Measurements from ENCODE around the gene ITGB4. TPM values are rescaled to one million over a fixed set of nuclear protein-coding genes. Genes with fewer than 3 reads are reported as not detected.

The ITGB4 gene
- total and polyA plus RNA-seq, 2 of the 13 experiments (the other 11 are each of a cell fraction or from before 2014, with no cell fraction given) = 6.9 to 14.5 TPM

DNA sequence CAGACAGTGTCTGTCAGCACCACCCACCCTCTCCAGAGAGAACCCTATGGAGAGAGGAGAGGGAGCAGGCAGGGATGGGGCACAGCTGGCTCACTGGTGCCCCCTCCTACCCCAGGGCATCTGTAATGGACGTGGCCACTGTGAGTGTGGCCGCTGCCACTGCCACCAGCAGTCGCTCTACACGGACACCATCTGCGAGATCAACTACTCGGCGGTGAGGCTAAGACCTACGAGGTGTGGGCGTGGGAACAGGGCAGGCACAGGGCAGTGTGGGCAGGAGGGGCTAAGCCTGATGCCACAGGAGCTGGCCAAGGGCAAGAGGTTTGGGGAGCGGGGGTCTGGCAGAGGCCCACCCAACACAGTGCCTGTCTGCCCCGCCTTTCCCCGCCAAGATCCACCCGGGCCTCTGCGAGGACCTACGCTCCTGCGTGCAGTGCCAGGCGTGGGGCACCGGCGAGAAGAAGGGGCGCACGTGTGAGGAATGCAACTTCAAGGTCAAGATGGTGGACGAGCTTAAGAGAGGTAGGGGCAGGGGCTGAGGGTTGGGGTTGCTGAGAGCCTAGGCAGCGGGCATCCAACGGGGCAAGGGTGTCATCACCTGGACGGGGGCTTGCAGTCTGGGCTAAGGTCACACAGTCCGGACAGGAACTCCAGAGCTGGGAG, 15.0 kb downstream of the ITGB4 start (continued):
- TF ChIP-seq, protein P1, sequence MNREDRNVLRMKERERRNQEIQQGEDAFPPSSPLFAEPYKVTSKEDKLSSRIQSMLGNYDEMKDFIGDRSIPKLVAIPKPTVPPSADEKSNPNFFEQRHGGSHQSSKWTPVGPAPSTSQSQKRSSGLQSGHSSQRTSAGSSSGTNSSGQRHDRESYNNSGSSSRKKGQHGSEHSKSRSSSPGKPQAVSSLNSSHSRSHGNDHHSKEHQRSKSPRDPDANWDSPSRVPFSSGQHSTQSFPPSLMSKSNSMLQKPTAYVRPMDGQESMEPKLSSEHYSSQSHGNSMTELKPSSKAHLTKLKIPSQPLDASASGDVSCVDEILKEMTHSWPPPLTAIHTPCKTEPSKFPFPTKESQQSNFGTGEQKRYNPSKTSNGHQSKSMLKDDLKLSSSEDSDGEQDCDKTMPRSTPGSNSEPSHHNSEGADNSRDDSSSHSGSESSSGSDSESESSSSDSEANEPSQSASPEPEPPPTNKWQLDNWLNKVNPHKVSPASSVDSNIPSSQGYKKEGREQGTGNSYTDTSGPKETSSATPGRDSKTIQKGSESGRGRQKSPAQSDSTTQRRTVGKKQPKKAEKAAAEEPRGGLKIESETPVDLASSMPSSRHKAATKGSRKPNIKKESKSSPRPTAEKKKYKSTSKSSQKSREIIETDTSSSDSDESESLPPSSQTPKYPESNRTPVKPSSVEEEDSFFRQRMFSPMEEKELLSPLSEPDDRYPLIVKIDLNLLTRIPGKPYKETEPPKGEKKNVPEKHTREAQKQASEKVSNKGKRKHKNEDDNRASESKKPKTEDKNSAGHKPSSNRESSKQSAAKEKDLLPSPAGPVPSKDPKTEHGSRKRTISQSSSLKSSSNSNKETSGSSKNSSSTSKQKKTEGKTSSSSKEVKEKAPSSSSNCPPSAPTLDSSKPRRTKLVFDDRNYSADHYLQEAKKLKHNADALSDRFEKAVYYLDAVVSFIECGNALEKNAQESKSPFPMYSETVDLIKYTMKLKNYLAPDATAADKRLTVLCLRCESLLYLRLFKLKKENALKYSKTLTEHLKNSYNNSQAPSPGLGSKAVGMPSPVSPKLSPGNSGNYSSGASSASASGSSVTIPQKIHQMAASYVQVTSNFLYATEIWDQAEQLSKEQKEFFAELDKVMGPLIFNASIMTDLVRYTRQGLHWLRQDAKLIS (CRISPR knock-in tag; IDR thresholded peaks at IDR 0.05) = no peak

DNA sequence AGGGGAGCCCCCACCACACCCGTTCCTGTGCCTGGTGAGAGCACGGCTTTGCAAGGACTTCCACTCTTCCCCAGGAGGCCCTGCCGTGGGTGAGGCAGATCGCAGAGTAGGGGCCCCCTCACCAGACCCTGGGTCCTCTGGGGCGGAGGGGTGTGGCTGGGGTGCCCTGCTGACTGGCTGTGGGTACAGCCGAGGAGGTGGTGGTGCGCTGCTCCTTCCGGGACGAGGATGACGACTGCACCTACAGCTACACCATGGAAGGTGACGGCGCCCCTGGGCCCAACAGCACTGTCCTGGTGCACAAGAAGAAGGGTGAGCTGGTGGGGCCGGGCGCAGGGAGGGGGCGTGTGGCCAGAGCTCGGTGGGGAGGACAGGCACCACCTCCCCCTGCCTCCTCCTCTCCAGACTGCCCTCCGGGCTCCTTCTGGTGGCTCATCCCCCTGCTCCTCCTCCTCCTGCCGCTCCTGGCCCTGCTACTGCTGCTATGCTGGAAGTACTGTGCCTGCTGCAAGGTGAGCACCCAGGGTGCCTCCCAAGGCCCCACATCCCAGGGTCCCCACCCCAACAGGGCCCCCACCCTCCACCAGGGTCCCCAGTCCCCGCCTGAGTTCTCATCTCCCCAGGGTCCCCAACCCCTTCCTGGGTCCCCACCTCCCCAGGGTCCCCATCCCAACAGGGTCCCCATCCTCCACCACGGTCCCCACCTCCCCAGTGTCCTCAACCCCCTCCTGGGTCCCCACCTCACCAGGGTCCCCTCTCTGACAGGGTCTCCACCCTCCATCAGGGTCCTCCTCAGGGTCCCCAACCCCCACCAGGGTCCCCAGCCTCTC, 16.1 kb downstream of the ITGB4 start:
- Histone ChIP-seq H3K27me3 (ENCODE audit: control insufficient read depth in 1 of 2, insufficient read depth in 2 of 2, low read length in 2 of 2) (peaks cover 0 to 4% of the 10 kb centered on the region in 2 experiments; a peak in 2 of 5 replicates), H3K4me1 (ENCODE audit: insufficient read depth, low read length) (peaks cover 56% of the 10 kb centered on the region), H4K20me1 (ENCODE audit: insufficient read depth, low read length) (no peaks in the 10 kb centered on the region), H3K9ac (ENCODE audit: insufficient read depth, low read depth, low read length) (no peak overlapping the region), H3K4me2 (ENCODE audit: low read depth, low read length) (peak overlapping the region; percentile 58; the same call in 1 of the 2 replicates), H3K27ac (ENCODE audit: extremely low read length, insufficient read depth, low read length) (no peak overlapping the region), H2AFZ (ENCODE audit: low read length) (no peak overlapping the region), H3K79me2 (ENCODE audit: insufficient read depth, low read length) (no peaks in the 10 kb centered on the region), H3K4me3 (replicated peaks in 1 of 3; ENCODE audit: insufficient read depth in 1 of 3, low read depth in 2 of 3, low read length in 3 of 3) (no peak overlapping the region; a peak in 1 of 6 replicates), H3K36me3 (replicated peaks in 1 of 2; ENCODE audit: control insufficient read depth in 1 of 2, insufficient read depth in 2 of 2, low read length in 2 of 2) (no peaks in the 10 kb centered on the region), H3K9me3 (ENCODE audit: low read length) (no peaks in the 10 kb centered on the region)
- intact Hi-C loops (cut with micrococcal nuclease; ENCODE audit: unreplicated experiment) (no loop called here), in situ Hi-C loops (cut with HindIII; ENCODE audit: extremely low pct_ligation_motif_present, low pct_unique_long_range_greater_than_20kb) (no loop called here)
- ChIA-PET CTCF (ENCODE audit: low intra/inter-chr PET ratio, low total read pairs) (no interaction called here), POLR2A (interaction anchor here (0.5 to 2.0 kb wide), 12 partner anchors 10 to 260 kb away, joined by 3 to 21 read pairs (median 4); partner anchors contain the start of genes ITGB4 and SMIM5)
- DNase-seq (ENCODE audit: low spot score) (no peak), ATAC-seq (no peak; the same call in 2 of the 3 replicates), FAIRE-seq (no peak)
- no TSS peak for BruUV-seq (replicated peaks)
- 73% methylated on average over 15 of the region's 20 CpGs for WGBS (ENCODE audit: low lambda C conversion rate)
- peak; percentile 92 for TF ChIP-seq ZNF263 (CRISPR knock-in tag; IDR thresholded peaks at IDR 0.05)
- TF ChIP-seq, protein P2, sequence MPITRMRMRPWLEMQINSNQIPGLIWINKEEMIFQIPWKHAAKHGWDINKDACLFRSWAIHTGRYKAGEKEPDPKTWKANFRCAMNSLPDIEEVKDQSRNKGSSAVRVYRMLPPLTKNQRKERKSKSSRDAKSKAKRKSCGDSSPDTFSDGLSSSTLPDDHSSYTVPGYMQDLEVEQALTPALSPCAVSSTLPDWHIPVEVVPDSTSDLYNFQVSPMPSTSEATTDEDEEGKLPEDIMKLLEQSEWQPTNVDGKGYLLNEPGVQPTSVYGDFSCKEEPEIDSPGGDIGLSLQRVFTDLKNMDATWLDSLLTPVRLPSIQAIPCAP (CRISPR knock-in tag; IDR thresholded peaks at IDR 0.05; ENCODE audit: low read depth) = peak; percentile 11; the same call in 1 of the 2 replicates
- TF ChIP-seq MAFF (IDR thresholded peaks at IDR 0.05; ENCODE audit: low read depth, low read length) = no peak
- TF ChIP-seq NCOA5 (CRISPR knock-in tag; IDR thresholded peaks at IDR 0.05) = no peak
- no peak for TF ChIP-seq TBX3 (IDR thresholded peaks at IDR 0.05; ENCODE audit: borderline replicate concordance)
- TF ChIP-seq, protein P3, sequence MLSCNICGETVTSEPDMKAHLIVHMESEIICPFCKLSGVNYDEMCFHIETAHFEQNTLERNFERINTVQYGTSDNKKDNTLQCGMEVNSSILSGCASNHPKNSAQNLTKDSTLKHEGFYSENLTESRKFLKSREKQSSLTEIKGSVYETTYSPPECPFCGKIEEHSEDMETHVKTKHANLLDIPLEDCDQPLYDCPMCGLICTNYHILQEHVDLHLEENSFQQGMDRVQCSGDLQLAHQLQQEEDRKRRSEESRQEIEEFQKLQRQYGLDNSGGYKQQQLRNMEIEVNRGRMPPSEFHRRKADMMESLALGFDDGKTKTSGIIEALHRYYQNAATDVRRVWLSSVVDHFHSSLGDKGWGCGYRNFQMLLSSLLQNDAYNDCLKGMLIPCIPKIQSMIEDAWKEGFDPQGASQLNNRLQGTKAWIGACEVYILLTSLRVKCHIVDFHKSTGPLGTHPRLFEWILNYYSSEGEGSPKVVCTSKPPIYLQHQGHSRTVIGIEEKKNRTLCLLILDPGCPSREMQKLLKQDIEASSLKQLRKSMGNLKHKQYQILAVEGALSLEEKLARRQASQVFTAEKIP (CRISPR knock-in tag; IDR thresholded peaks at IDR 0.05; ENCODE audit: borderline replicate concordance) = no peak
- TF ChIP-seq, protein P4, sequence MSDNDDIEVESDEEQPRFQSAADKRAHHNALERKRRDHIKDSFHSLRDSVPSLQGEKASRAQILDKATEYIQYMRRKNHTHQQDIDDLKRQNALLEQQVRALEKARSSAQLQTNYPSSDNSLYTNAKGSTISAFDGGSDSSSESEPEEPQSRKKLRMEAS (IDR thresholded peaks at IDR 0.05) = no peak
- no peak for TF ChIP-seq ZFP36L1 (CRISPR knock-in tag; IDR thresholded peaks at IDR 0.05)
- TF ChIP-seq PCBP1 (IDR thresholded peaks at IDR 0.05; ENCODE audit: borderline replicate concordance, low read depth, low read length) = no peak
